ENCODE measurements around the gene PCDHAC2.

PCDHAC2 gene

GRCh38 chr5:140934964-140935606, 31.2 kb upstream of the PCDHAC2 start:
- in situ Hi-C loops (cut with HindIII; ENCODE audit: low pct_ligation_motif_present, low sequenced_read_pairs), result no loop called here
- H3K4me3 ChIP-seq (ENCODE audit: low read depth, low read length), result no peak overlapping the region
- no peak overlapping the region for H3K27ac ChIP-seq
- no peak for DNase-seq
- no peak for TF ChIP-seq CTCF (IDR thresholded peaks at IDR 0.05; ENCODE audit: low read depth, low read length, missing control alignments)
- no peaks in the 10 kb centered on the region for H3K36me3 ChIP-seq (replicated peaks)
- H3K27me3 ChIP-seq (replicated peaks), result no peaks in the 10 kb centered on the region

- H3K36me3 ChIP-seq (replicated peaks), result no peaks in the 10 kb centered on the region
- H3K27ac ChIP-seq, result no peak overlapping the region
- in situ Hi-C loops (cut with HindIII; ENCODE audit: low pct_ligation_motif_present, low sequenced_read_pairs), result no loop called here
- no peak overlapping the region for H3K4me3 ChIP-seq (ENCODE audit: low read depth, low read length)
- DNase-seq, result no peak
- no peak for TF ChIP-seq CTCF (IDR thresholded peaks at IDR 0.05; ENCODE audit: low read depth, low read length, missing control alignments)
- H3K27me3 ChIP-seq (replicated peaks), result no peaks in the 10 kb centered on the region
These were observed 19.7 kb upstream of the PCDHAC2 start for GRCh38 chr5:140946578-140946977.

- DNase-seq, result no peak
- H3K27ac ChIP-seq, result no peak overlapping the region
- no peaks in the 10 kb centered on the region for H3K27me3 ChIP-seq (replicated peaks)
- in situ Hi-C loops (cut with HindIII; ENCODE audit: low pct_ligation_motif_present, low sequenced_read_pairs), result no loop called here
- no peak for TF ChIP-seq CTCF (IDR thresholded peaks at IDR 0.05; ENCODE audit: low read depth, low read length, missing control alignments)
- H3K4me3 ChIP-seq (ENCODE audit: low read depth, low read length), result no peak overlapping the region
- no peaks in the 10 kb centered on the region for H3K36me3 ChIP-seq (replicated peaks)
These were observed 14.6 kb upstream of the PCDHAC2 start for GRCh38 chr5:140951636-140952035.

DNA sequence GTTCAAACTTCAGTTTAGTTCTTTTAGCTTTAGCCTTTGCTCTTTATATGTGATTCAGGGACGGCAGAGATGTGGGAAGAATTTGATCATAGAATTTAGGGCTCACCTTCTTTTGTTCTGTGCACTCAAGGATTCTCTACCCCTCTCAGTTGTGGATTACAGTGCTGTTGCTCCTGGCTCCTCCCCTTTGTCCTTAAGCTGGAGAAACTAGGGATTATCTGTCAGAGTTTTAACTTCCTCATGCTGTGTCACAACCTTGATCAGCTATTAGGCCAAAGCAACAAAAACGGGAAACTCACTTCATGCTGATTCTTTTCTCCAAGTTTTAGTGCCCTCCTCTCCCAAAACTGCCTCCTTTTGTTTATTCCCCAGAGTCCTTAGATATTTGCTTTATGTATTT, 13.0 kb upstream of the PCDHAC2 start:
- H3K27ac ChIP-seq, result no peak overlapping the region
- no peak overlapping the region for H3K4me3 ChIP-seq (ENCODE audit: low read depth, low read length)
- H3K36me3 ChIP-seq (replicated peaks), result no peaks in the 10 kb centered on the region
- no peak for DNase-seq
- in situ Hi-C loops (cut with HindIII; ENCODE audit: low pct_ligation_motif_present, low sequenced_read_pairs), result no loop called here
- H3K27me3 ChIP-seq (replicated peaks), result no peaks in the 10 kb centered on the region
- TF ChIP-seq CTCF (IDR thresholded peaks at IDR 0.05; ENCODE audit: low read depth, low read length, missing control alignments), result no peak

GRCh38 chr5:140962190-140962589, 4.1 kb upstream of the PCDHAC2 start:
- Histone ChIP-seq H3K4me3 (ENCODE audit: low read depth, low read length) (no peak overlapping the region), H3K27ac (no peak overlapping the region), H3K36me3 (replicated peaks) (no peaks in the 10 kb centered on the region), H3K27me3 (replicated peaks) (peaks cover 3% of the 10 kb centered on the region)
- in situ Hi-C loops (cut with HindIII; ENCODE audit: low pct_ligation_motif_present, low sequenced_read_pairs), result no loop called here
- TF ChIP-seq CTCF (IDR thresholded peaks at IDR 0.05; ENCODE audit: low read depth, low read length, missing control alignments), result no peak
- no peak for DNase-seq

DNA sequence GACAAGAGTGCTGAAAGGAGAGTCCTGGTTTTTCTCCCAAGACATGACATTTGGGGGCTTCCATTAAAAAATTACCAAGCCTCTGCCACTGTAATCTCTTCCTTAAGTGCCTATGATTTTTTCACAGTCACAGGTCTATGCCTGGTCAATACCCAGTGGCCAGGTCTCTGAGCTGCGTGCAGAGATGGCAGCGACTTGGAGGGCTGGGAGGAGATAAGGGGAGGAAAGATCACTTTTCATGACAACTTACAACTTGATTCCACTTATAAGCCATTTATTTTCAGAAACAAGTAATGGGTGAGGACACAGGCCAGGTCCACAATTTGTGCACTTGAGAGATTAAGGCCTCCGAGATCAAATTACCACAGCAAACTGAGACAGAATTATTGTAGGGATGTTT, 1.9 kb upstream of the PCDHAC2 start:
- no peaks in the 10 kb centered on the region for H3K36me3 ChIP-seq (replicated peaks)
- peaks cover 3% of the 10 kb centered on the region for H3K27me3 ChIP-seq (replicated peaks)
- no peak overlapping the region for H3K4me3 ChIP-seq (ENCODE audit: low read depth, low read length)
- no peak overlapping the region for H3K27ac ChIP-seq
- no peak for DNase-seq
- no peak for TF ChIP-seq CTCF (IDR thresholded peaks at IDR 0.05; ENCODE audit: low read depth, low read length, missing control alignments)
- in situ Hi-C loops (cut with HindIII; ENCODE audit: low pct_ligation_motif_present, low sequenced_read_pairs), result no loop called here
